C4-2B (cell line): ENCODE data around the gene ZNF865.
"Not testable (repeated sequence)": the region's sequence is repeated elsewhere in the genome, so short reads cannot be mapped to it uniquely, and the experiment has no call there.

ENCODE experiments used
- H3K27ac ChIP-seq: fragments of 450-650 bp; 2 replicates; pipeline ENCODE4 v1.5.1; 2017
- ZFX ChIP-seq: fragments of 450-650 bp; IDR thresholded peaks from 2 replicates; pipeline ENCODE4 v1.6.1; 2017
- TF ChIP-seq, protein P1 (sequence below): fragments of 450-650 bp; conservative IDR thresholded peaks from 2 replicates; pipeline ENCODE4 v1.5.1; 2017; ENCODE audit warnings: mild to moderate bottlenecking

ZNF865 gene

DNA sequence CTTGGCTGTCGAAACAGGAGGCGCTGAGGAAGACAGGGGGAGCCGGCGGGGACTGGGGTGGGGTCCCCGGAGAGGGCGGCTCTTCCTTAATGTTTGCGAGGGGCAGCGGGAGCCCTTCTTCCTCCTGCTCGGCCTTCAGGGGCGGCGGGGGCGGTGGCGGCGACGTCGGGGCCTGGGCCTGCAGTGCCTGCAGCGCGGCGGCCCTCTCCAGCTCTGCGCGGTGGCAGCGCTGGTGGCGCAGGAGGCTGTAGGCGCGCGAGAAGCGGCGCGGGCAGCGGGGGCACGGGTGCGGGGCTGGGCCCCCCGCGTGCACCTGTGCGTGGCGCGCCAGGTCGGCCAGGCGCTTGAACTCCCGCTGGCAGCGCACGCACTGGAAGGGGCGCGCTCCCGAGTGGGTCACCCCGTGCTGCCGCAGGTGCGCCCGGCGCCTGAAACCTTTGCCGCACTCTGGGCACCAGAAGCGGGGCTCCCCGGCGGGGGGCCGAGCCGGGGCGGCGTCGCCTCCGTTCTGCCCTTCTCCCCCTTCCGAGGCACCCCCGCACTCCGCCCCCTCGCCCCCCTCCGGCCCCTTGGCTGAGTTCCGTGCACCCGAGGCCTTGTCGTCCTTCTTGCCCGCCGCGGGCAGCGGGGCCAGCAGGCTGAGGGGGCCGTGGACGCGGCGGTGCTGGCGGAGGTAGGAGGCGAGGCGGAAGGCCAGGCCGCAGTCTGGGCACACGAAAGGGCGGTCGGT is 27.3 kb upstream of the ZNF865 start:
- TF ChIP-seq ZFX, result no peak
- TF ChIP-seq, protein P1, sequence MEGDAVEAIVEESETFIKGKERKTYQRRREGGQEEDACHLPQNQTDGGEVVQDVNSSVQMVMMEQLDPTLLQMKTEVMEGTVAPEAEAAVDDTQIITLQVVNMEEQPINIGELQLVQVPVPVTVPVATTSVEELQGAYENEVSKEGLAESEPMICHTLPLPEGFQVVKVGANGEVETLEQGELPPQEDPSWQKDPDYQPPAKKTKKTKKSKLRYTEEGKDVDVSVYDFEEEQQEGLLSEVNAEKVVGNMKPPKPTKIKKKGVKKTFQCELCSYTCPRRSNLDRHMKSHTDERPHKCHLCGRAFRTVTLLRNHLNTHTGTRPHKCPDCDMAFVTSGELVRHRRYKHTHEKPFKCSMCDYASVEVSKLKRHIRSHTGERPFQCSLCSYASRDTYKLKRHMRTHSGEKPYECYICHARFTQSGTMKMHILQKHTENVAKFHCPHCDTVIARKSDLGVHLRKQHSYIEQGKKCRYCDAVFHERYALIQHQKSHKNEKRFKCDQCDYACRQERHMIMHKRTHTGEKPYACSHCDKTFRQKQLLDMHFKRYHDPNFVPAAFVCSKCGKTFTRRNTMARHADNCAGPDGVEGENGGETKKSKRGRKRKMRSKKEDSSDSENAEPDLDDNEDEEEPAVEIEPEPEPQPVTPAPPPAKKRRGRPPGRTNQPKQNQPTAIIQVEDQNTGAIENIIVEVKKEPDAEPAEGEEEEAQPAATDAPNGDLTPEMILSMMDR, result no peak
- no peak overlapping the region for H3K27ac ChIP-seq

DNA sequence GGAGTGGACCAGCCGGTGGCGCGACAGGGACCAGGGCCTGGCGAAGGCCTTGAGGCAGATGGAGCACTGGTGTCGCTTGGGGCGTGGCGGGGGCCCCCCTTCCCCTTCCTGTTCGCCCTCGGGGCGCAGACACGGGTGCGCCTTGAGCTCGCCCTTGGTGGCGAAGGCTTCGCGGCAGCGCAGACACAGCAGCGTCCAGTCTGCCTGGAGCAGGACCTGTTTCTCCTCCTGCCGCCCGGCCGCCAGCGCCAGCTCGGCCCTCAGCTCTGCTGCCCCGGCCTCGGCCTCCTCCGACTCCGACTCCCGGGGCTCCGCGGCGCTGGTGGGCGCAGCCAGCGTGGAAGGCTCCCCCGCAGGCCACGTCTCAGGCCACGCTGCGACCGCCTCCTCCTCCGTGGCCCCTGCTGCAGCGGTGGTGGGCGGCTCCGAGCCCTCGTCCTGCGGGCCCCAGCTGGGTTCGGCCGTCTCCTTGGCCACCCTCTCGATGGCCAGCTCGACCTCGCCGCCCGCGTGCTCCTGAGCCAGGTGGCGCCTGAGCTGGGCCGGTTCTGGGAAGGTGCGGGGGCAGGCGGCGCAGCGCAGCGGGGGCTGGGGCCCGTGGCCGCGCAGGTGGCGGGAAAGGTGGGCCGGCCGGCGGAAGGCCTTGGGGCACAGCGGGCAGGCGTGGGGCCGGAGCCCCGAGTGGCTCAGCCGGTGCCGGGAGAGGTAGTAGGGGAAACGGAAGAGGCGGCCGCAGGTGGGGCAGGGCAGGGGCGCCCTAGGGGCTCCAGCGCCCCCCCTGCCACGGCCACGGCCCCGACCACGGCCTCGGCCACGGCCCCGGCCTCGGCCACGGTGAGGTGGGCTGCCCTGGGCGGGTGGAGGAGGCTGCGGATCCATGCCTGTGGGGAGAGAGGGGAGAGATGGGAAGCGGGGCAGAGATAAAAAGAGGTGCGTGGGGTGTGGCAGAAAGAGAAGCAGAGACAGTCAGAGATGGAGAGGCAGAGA is 26.4 kb upstream of the ZNF865 start:
- TF ChIP-seq, protein P1, result no peak
- no peak for TF ChIP-seq ZFX
- H3K27ac ChIP-seq, result peak overlapping the region; percentile 63; the same call in 1 of the 2 replicates

DNA sequence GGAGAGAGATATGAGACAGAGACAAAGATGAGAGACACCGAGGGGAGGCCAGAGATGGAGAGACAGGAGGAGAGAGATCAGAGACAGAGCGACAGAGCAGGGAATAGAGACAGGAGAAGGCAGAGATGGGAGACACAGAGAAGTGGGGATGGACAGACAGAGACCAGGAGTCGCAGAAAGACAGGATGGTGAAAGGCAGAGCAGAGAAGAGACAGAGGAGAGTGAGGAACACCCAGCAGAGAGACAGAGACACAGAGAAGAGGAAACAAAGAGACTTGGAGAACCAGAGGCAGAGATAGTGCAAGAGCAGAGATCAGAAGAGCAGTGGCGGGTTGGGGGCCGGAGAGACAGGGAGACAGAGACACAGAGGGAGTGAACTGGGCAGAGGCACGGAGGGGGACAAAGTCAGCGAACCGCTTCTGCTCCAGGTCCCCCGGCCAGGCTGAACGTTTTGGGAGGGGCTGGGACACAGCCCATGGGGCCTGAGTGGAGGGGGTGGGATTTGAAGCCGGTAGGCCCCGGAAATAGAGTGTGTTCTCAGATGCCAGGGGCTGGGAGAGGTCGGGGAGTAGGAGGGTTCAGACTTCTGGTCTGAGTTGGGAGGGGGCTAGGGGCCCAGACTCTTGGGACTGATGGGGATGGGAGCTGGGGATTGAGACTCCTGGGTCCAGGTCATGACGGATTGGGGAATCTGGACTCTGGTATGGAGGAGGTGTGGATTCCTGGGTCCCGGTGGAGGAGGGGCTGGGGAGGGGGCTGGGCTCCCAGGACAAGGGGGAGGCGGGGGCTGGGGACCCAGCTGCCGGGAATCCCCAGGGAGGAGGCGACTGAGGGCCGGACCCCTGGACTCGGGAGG is 25.5 kb upstream of the ZNF865 start:
- peak overlapping the region; percentile 63 for H3K27ac ChIP-seq
- TF ChIP-seq, protein P1, result no peak
- no peak for TF ChIP-seq ZFX

GRCh38 chr19:55580628-55581144 is 24.8 kb upstream of the ZNF865 start, which contains the start of gene ZNF579:
Gene ZNF579, minus strand, starts transcription at chr19:55580848. Its CDS starts 1,209 bp downstream, at chr19:55579639.
- TF ChIP-seq, protein P1, result no peak
- 0 out of 2 replicates have a peak, but pooled peaks have one; percentile 24 for TF ChIP-seq ZFX
- H3K27ac ChIP-seq, result peak within 1 kb of the TSS; percentile 63

DNA sequence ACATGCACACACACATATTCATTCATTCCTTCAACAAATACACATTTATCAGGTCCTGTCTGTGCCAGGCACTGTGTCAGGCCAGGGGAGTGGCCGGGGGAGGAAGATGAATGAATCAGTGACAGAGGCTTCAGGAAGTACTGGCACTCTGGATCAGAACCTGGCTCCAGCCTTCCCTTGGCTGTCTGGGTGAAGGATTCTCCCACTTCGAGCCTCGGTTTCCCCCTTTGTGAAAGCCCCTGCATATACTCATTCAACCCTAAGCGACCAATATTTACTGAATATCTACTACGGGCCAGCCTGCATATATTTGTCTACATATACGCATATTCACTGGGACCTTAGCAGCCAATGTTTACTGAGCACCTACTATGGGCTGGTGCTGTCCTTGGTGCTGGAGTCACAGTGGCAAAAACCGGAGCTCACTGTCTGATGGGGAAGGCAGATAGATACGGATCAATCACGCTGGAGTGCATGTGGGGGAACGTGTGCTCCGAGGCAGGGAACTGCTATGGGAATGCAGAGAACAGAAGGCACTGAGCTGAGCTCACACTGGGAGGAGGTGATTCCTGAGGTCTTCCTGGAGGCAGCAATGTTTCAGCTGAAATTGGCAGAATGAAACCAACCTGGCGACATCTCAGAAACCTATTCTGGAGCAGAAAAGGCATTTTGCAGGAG is 24.2 kb upstream of the ZNF865 start:
- TF ChIP-seq ZFX, result no peak
- TF ChIP-seq, protein P1, result no peak
- H3K27ac ChIP-seq, result peak overlapping the region; percentile 63

DNA sequence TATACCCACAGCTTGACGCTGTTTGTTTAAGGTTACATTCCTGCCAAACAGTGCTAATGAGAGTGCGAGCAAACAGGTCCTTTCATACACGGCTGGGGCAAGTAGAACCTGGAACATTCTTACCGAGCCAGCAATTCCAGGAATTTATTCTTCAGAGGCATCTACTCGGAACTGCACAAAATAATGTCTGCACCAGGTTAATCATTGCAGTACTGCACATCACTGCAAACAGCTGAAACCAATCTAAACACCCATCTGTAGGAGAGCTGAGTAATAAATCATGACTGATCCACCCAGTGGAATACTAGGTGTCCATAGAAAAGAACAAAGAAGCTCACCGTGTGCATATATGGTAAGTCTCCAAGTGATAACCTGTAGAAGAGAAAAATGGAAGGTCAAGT is 23.6 kb upstream of the ZNF865 start:
- peak overlapping the region; percentile 63; the same call in 1 of the 2 replicates for H3K27ac ChIP-seq
- TF ChIP-seq, protein P1, result no peak
- no peak for TF ChIP-seq ZFX

- H3K27ac ChIP-seq, result not testable (repeated sequence)
These were observed 23.2 kb upstream of the ZNF865 start for GRCh38 chr19:55582284-55582683.

DNA sequence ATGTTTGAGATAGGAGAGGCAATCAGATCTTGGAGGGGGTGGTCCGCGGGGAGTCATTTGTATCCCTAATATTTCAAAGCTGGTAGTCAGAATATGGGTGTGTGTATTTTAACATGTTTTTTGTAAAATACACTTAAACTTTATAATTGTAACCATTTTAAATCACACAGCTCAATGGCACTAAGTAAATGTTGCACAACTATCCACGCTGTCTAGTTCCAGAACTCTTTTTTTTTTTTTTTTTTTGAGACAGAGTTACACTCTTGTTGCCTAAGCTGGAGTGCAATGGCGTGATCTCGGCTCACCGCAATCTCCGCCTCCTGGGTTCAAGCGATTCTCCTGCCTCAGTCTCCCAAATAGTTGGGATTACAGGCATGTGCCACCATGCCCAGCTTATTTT is 21.6 kb upstream of the ZNF865 start:
- not testable (repeated sequence) for H3K27ac ChIP-seq
